Thymus (tissue), 11 donors: Measurements from ENCODE around the gene TGFB1. TPM values are rescaled to one million over a fixed set of nuclear protein-coding genes. Genes with fewer than 3 reads are reported as not detected.
"Not testable (repeated sequence)": the region's sequence is repeated elsewhere in the genome, so short reads cannot be mapped to it uniquely, and the experiment has no call there.

Experiments used
- DNase-seq, 9 donors: peaks; one replicate each; pipeline ENCODE4 v3.0.0-alpha.2; 2013; ENCODE audit warnings: low spot score in 9 of 9, low read depth in 6 of 9, missing footprints in 1 of 9
- H3K27ac ChIP-seq, 2 donors: one replicate each; pipeline ENCODE4 v1.5.1; 2013; ENCODE audit warnings: control low read depth in 1 of 2, low read depth in 1 of 2, low read length in 1 of 2, mild to moderate bottlenecking in 1 of 2, moderate library complexity in 1 of 2
- H3K27me3 ChIP-seq, 2 donors: one replicate each; pipeline ENCODE4 v1.5.1; 2013; ENCODE audit warnings: low read length in 1 of 2; ENCODE audit not compliant: control insufficient read depth in 2 of 2, insufficient read depth in 1 of 2
- H3K36me3 ChIP-seq, 2 donors: one replicate each; pipeline ENCODE4 v1.5.1; 2013; ENCODE audit warnings: low read length in 1 of 2, mild to moderate bottlenecking in 1 of 2, moderate library complexity in 1 of 2; ENCODE audit not compliant: control insufficient read depth in 2 of 2, insufficient read depth in 2 of 2
- H3K4me1 ChIP-seq, 2 donors: one replicate each; pipeline ENCODE4 v1.5.1; 2013; ENCODE audit warnings: low read length in 2 of 2; ENCODE audit not compliant: control insufficient read depth in 2 of 2, insufficient read depth in 2 of 2
- H3K4me3 ChIP-seq, 2 donors: one replicate each; pipeline ENCODE4 v1.5.1; 2013; ENCODE audit warnings: low read length in 2 of 2, control low read depth in 1 of 2, mild to moderate bottlenecking in 1 of 2
- H3K9me3 ChIP-seq, 2 donors: one replicate each; pipeline ENCODE4 v1.5.1; 2013; ENCODE audit warnings: low read length in 1 of 2, mild to moderate bottlenecking in 1 of 2; ENCODE audit not compliant: control insufficient read depth in 2 of 2, insufficient read depth in 1 of 2
- WGBS: extraction: QIAGEN DNeasy Blood & Tissue Kit; methylation state at CpG from one replicate; pipeline ENCODE4 v1.1.7; 2013; 5-methylcytosine and 5-hydroxymethylcytosine counted together
- polyA plus RNA-seq: library from polyadenylated mRNA; stranded (reverse); fragments of 200-250 nt; gene quantifications from one replicate; pipeline ENCODE4 v1.2.3, GENCODE V29; 2013
- total RNA-seq: library from RNA; stranded (reverse); fragments of 120-200 nt; gene quantifications from one replicate; pipeline ENCODE4 v1.2.4, GENCODE V29; 2013
- donor health status: healthy.

Gene TGFB1
- total and polyA plus RNA-seq, 2 donors: 5.0 to 24.8 TPM

DNA sequence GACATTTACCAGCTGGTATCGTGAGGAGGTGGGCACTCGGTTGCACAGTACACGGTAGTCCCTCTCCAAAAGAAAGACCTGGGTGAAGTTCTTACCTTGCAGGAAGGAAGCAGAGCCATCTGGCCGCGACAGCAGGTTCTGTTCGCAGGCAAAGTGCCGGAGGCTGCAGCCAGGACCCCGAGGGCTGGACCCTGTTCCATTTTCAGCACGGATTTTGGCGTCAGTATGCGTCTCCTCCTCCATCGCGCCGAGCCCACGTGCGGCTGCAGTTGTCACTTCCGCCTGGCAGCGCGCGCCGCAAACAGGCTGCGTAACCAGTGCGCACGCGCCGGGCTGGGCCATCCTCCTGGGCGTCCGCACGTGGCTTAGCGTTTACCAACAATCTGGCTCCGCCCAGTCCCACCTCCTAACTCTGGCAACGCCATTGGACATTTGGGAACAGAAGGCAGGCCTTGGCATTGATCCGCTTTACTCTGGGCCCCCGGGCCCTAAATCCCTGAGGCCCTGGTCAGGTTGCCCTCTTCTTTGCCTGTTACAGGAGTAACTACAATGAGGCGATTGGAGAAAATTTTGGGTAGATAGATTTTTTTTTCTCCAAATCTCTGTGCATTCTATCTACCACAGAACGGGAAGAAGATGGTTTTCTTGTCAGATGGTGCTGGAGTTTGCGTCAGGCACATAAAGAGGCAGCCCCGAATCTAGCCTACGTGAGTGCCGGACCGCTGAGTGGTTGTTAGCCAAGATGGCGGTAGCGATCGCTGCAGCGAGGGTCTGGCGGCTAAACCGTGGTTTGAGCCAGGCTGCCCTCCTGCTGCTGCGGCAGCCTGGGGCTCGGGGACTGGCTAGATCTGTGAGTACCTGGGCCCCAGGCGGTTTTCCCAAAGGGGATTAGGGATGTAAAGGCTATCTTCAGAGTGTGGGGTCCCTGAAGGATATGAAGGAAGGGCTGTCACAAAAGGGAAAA, 43.6 kb upstream of the TGFB1 start, which contains the start of the genes BCKDHA and EXOSC5:
Gene BCKDHA, plus strand, starts transcription at position 733 of the 964 bp plus-strand sequence. Its CDS starts 10 bp downstream, at position 743.
Gene EXOSC5, minus strand, starts transcription at position 274 of the 964 bp plus-strand sequence. Its CDS starts 31 bp downstream, at position 243.
- Histone ChIP-seq H3K27me3 (no peaks in the 10 kb centered on the region), H3K27ac (peak within 1 kb of the TSS; percentile 81 to 92), H3K4me1 (peaks cover 10 to 19% of the 10 kb centered on the region in 2 donors), H3K36me3 (peaks cover 0 to 5% of the 10 kb centered on the region in 2 donors), H3K4me3 (peak within 1 kb of the TSS; percentile 71 to 90), H3K9me3 (no peaks in the 10 kb centered on the region)
- DNase-seq: peak; percentile 99 to 100 (median 100)
- WGBS: under 1% methylated on average over 50 of the region's 50 CpGs

DNA sequence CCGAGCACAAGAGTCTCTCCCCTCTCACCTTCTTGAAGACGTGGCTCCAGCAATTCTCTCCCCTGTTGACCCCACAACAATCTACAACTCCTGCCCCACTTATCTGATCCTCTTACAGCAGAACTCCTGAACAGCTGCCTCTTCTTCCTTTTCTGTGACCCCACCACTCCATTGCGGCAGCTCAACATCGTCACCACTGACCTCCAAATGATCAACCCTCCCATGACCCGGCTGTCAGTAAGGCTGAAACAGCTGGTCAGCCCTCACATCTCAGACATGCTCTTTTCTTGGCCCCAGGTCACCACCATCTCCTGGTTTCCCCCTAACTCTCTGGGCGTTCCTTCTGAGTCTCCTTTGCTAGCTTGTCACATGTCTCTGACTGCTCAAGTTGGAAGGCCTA, 41.6 kb upstream of the TGFB1 start:
- H3K27ac ChIP-seq: no peak overlapping the region
- no peaks in the 10 kb centered on the region for H3K9me3 ChIP-seq
- no peaks in the 10 kb centered on the region for H3K27me3 ChIP-seq
- 79% methylated on average over 6 of the region's 6 CpGs for WGBS
- DNase-seq: no peak
- no peak overlapping the region for H3K4me3 ChIP-seq
- H3K36me3 ChIP-seq: peaks cover 11 to 17% of the 10 kb centered on the region in 2 donors
- peaks cover 10 to 19% of the 10 kb centered on the region in 2 donors for H3K4me1 ChIP-seq

DNA sequence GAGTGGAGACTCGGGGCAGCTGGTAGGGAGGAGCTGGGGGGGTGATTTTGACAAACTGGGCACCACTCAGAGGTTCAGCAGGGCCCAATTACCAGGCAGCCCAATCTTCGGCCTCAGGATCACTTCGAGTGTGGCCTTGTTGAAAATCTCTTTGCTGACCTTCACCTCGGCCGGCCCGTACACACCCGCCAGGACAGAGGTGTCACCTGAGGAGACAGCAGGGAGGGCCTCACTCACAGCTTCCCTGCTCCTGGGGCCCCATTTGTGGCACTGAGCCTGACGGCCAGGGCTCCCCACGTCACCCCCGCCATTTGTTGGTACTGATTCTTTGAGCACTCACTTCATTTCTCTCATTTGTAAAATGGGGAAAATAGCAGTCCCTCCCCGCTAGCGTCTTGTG, 39.1 kb upstream of the TGFB1 start:
- no peak overlapping the region for H3K4me3 ChIP-seq
- no peaks in the 10 kb centered on the region for H3K27me3 ChIP-seq
- WGBS: 98% methylated on average over 12 of the region's 12 CpGs
- H3K4me1 ChIP-seq: peaks cover 0 to 9% of the 10 kb centered on the region in 2 donors
- peaks cover 23 to 28% of the 10 kb centered on the region in 2 donors for H3K36me3 ChIP-seq
- H3K9me3 ChIP-seq: no peaks in the 10 kb centered on the region
- no peak overlapping the region for H3K27ac ChIP-seq
- no peak for DNase-seq

DNA sequence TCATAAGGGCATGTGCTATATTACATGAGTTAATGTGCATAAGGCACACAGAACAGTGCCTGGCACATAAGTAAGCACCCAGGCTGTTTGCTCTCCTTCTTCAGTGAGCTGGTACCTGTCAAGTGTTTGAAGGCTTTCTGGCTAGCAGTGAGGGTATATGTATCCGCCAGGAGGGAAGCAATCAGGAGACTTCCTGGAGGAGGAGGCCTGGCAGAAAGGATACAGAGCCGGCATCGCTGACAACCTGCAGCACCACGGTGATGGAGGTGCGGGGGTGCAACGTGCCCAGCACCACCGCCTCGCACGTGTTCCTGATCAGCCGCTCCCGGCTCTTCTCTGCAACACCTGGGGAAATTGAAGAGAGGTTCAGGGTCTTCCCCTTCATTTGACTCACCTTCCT, 37.9 kb upstream of the TGFB1 start:
- WGBS: 88% methylated on average over 11 of the region's 11 CpGs
- H3K36me3 ChIP-seq: peaks cover 28% of the 10 kb centered on the region in 2 donors
- DNase-seq: no peak

DNA sequence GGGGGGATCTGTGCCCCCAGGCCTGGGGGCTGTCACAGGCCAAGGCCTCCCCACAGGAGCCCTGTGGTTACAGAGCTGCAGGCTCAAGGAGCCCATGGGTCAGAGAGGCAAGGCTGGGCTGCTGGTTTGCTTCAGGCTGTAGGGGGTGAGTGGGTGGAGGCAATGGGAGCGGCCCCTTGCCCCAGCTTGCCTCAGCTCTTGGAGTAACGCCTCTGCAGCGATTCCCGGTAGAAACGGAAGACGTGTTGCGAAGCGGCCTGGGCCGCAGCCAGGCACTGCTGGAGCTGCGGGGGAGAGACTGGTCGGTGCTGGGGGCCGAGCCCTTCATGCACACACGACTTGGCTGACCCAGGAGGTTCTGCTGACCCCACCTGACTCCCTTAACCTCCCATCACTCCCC, 32.7 kb upstream of the TGFB1 start:
- no peak for DNase-seq
- 97% methylated on average over 13 of the region's 13 CpGs for WGBS
- no peak overlapping the region for H3K4me3 ChIP-seq
- no peaks in the 10 kb centered on the region for H3K9me3 ChIP-seq
- no peaks in the 10 kb centered on the region for H3K27me3 ChIP-seq
- H3K4me1 ChIP-seq: no peaks in the 10 kb centered on the region
- peak overlapping the region in 1 of 2 donors; percentile 19 for H3K27ac ChIP-seq
- peaks cover 30% of the 10 kb centered on the region in 2 donors for H3K36me3 ChIP-seq

More for the DNA sequence above, 37.9 kb upstream of the TGFB1 start:
- H3K27me3 ChIP-seq: no peaks in the 10 kb centered on the region
- H3K9me3 ChIP-seq: no peaks in the 10 kb centered on the region
- no peak overlapping the region for H3K4me3 ChIP-seq
- no peak overlapping the region for H3K27ac ChIP-seq
- H3K4me1 ChIP-seq: peaks cover 0 to 5% of the 10 kb centered on the region in 2 donors

DNA sequence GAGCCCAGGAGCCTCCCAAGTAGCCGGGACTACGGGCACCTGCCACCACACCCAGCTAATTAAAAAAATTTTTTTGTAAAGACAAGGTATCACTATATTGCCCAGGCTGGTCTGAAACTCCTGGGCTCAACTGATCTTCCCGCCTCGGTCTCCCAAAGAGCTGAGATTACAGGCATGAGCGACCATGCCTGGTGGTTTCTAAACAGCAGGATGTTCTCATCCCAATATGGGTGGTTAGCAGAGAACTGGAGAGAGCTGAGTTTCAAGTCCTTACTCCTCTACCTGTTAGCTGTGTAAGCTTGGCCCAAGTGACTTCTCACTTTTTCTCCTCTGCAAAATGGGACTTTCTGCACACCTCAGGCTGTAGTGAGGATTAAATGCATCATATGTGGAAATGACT, 30.6 kb upstream of the TGFB1 start:
- H3K4me1 ChIP-seq: no peaks in the 10 kb centered on the region
- no peaks in the 10 kb centered on the region for H3K27me3 ChIP-seq
- no peak for DNase-seq
- peaks cover 17% of the 10 kb centered on the region in 2 donors for H3K36me3 ChIP-seq
- no peak overlapping the region for H3K4me3 ChIP-seq
- 97% methylated on average over 5 of the region's 5 CpGs for WGBS
- no peak overlapping the region for H3K27ac ChIP-seq
- no peaks in the 10 kb centered on the region for H3K9me3 ChIP-seq

DNA sequence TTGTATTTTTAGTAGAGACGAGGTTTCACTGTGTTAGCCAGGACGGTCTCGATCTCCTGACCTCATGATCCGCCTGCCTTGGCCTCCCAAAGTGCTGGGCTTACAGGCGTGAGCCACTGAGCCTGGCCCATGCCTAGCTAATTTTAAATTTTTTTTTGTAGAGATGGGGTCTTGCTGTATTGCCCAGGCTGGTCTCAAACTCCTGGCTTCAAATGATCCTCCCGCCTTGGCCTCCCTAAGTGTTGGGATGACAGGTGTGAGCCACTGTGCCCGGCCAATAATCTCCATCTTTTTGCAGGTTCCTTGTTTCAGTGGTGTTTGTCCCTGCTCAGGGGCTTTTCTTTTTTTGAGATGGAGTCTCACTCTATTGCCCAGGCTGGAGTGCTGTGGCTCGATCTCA, 27.8 kb upstream of the TGFB1 start:
- WGBS: 97% methylated on average over 8 of the region's 8 CpGs
- not testable (repeated sequence) for H3K9me3 ChIP-seq, H3K27me3 ChIP-seq, H3K4me3 ChIP-seq, H3K27ac ChIP-seq, DNase-seq
- Histone ChIP-seq H3K36me3 (peaks cover 4 to 12% of the 10 kb centered on the region in 2 donors), H3K4me1 (peaks cover 5 to 19% of the 10 kb centered on the region in 2 donors)

DNA sequence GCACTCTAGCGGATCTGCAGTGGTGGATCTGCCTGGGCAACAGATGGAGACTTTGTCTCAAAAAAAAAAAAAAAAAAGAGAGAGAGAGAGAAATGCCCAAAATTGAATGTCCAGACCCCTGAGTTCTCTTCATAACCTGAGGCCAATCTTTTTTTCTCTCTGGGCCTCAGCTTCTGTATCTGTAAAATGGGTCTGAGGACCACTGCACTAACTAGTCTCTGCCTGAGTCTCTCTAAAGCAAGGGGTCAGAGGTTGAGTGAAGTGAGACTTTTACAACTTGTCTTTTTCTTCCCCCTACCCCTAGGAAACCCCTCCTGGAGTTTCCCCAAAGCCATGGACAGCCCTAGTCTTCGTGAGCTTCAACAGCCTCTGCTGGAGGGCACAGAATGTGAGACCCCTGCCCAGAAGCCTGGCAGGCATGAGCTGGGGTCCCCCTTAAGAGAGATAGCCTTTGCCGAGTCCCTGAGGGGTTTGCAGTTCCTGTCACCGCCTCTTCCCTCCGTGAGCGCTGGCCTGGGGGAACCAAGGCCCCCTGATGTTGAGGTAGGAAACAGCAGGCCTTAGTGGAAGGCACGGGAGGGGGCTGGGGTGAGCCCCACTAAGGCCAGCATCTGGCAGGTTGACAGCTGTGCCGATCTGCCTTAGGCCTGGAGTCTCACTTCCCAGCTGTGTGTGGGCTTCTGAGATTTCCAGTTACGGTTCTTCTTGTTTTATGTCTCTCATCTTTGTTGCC, 24.4 kb upstream of the TGFB1 start:
- WGBS: 26% methylated on average over 9 of the region's 9 CpGs
- H3K27me3 ChIP-seq: no peaks in the 10 kb centered on the region
- H3K27ac ChIP-seq: no peak overlapping the region
- H3K4me3 ChIP-seq: no peak overlapping the region
- peaks cover 9 to 24% of the 10 kb centered on the region in 2 donors for H3K4me1 ChIP-seq
- DNase-seq: peak in 3 of 9 donors; percentile 51 to 74 (median 54)
- H3K36me3 ChIP-seq: peaks cover 2 to 4% of the 10 kb centered on the region in 2 donors
- no peaks in the 10 kb centered on the region for H3K9me3 ChIP-seq
